H1 (cell line): ENCODE results near the gene MAP2K1. TPM values are rescaled to one million over a fixed set of nuclear protein-coding genes. Genes with fewer than 3 reads are reported as not detected.

Experiments used
- KDM1A ChIP-seq: fragments of 200-600, 300-600 bp; sonication (generic); IDR thresholded peaks from 2 replicates; pipeline ENCODE4 v1.7.1; 2016; ENCODE audit warnings: mild to moderate bottlenecking, low read length, borderline replicate concordance
- POLR2A ChIP-seq, 2 experiments: IDR thresholded peaks; 1 replicate in 1 of 2; 2 replicates in 1 of 2; pipeline ENCODE4 v1.6.1; 2011; ENCODE audit warnings: low read depth in 2 of 2, low read length in 2 of 2, mild to moderate bottlenecking in 2 of 2; ENCODE audit errors: control extremely low read depth in 1 of 2
- POLR2AphosphoS5 ChIP-seq: IDR thresholded peaks from 2 replicates; pipeline ENCODE4 v1.6.1; 2011; ENCODE audit warnings: low read depth, low read length
- POU5F1 ChIP-seq: IDR thresholded peaks from 2 replicates; pipeline ENCODE4 v1.6.1; 2011; ENCODE audit warnings: low read depth, mild to moderate bottlenecking, low read length, moderate library complexity
- SRF ChIP-seq: IDR thresholded peaks from 2 replicates; pipeline ENCODE4 v1.6.1; 2011; ENCODE audit warnings: mild to moderate bottlenecking, low read depth, low read length, moderate library complexity
- polyA plus RNA-seq, 7 experiments: library from polyadenylated mRNA; depleted of rRNA in 3 of 7; stranded (reverse) in 5 of 7; unstranded in 2 of 7; fragments of >200 nt in 5 of 7; fragments of 200-250 nt in 2 of 7; gene quantifications; 1 replicate in 5 of 7; 2 replicates in 1 of 7; 4 replicates in 1 of 7; pipeline versions ENCODE4 v1.2.1 to v1.2.3, GENCODE V29; 2011 to 2013; ENCODE audit warnings: missing spikeins in 2 of 7, mixed read lengths in 2 of 7
- total RNA-seq: library from RNA; stranded (reverse); fragmentation: NEBNext Ultra II Directional; extraction: Animal tissue kit (Norgen Biotek cat#: 25700); gene quantifications from 2 replicates; pipeline ENCODE4 v1.2.1, GENCODE V29; 2021
- TF ChIP-seq, protein P1 (sequence below): fragments of 300-600 bp; sonication (generic); IDR thresholded peaks from 2 replicates; pipeline ENCODE4 v1.7.1; 2012; ENCODE audit warnings: low read length, moderate library complexity, mild to moderate bottlenecking, inconsistent platforms; ENCODE audit not compliant: insufficient replicate concordance

MAP2K1 gene
- total and polyA plus RNA-seq, 2 of the 8 experiments (the other 6 are each of a cell fraction or from before 2014, with no cell fraction given) = 54.7 to 78.2 TPM

GRCh38 chr15:66494262-66494661, 107.5 kb downstream of the MAP2K1 start (continued):
- TF ChIP-seq KDM1A (no peak), POU5F1 (no peak), SRF (no peak), POLR2A (IDR thresholded peaks at IDR 0.05; ENCODE audit: control extremely low read depth in 1 of 2, low read depth in 2 of 2, low read length in 2 of 2) (0 out of 3 replicates have a peak, but pooled peaks of 1 of the 2 experiments have one; percentile 5), POLR2AphosphoS5 (peak; percentile 18; the same call in 1 of the 2 replicates)
- TF ChIP-seq, protein P1, sequence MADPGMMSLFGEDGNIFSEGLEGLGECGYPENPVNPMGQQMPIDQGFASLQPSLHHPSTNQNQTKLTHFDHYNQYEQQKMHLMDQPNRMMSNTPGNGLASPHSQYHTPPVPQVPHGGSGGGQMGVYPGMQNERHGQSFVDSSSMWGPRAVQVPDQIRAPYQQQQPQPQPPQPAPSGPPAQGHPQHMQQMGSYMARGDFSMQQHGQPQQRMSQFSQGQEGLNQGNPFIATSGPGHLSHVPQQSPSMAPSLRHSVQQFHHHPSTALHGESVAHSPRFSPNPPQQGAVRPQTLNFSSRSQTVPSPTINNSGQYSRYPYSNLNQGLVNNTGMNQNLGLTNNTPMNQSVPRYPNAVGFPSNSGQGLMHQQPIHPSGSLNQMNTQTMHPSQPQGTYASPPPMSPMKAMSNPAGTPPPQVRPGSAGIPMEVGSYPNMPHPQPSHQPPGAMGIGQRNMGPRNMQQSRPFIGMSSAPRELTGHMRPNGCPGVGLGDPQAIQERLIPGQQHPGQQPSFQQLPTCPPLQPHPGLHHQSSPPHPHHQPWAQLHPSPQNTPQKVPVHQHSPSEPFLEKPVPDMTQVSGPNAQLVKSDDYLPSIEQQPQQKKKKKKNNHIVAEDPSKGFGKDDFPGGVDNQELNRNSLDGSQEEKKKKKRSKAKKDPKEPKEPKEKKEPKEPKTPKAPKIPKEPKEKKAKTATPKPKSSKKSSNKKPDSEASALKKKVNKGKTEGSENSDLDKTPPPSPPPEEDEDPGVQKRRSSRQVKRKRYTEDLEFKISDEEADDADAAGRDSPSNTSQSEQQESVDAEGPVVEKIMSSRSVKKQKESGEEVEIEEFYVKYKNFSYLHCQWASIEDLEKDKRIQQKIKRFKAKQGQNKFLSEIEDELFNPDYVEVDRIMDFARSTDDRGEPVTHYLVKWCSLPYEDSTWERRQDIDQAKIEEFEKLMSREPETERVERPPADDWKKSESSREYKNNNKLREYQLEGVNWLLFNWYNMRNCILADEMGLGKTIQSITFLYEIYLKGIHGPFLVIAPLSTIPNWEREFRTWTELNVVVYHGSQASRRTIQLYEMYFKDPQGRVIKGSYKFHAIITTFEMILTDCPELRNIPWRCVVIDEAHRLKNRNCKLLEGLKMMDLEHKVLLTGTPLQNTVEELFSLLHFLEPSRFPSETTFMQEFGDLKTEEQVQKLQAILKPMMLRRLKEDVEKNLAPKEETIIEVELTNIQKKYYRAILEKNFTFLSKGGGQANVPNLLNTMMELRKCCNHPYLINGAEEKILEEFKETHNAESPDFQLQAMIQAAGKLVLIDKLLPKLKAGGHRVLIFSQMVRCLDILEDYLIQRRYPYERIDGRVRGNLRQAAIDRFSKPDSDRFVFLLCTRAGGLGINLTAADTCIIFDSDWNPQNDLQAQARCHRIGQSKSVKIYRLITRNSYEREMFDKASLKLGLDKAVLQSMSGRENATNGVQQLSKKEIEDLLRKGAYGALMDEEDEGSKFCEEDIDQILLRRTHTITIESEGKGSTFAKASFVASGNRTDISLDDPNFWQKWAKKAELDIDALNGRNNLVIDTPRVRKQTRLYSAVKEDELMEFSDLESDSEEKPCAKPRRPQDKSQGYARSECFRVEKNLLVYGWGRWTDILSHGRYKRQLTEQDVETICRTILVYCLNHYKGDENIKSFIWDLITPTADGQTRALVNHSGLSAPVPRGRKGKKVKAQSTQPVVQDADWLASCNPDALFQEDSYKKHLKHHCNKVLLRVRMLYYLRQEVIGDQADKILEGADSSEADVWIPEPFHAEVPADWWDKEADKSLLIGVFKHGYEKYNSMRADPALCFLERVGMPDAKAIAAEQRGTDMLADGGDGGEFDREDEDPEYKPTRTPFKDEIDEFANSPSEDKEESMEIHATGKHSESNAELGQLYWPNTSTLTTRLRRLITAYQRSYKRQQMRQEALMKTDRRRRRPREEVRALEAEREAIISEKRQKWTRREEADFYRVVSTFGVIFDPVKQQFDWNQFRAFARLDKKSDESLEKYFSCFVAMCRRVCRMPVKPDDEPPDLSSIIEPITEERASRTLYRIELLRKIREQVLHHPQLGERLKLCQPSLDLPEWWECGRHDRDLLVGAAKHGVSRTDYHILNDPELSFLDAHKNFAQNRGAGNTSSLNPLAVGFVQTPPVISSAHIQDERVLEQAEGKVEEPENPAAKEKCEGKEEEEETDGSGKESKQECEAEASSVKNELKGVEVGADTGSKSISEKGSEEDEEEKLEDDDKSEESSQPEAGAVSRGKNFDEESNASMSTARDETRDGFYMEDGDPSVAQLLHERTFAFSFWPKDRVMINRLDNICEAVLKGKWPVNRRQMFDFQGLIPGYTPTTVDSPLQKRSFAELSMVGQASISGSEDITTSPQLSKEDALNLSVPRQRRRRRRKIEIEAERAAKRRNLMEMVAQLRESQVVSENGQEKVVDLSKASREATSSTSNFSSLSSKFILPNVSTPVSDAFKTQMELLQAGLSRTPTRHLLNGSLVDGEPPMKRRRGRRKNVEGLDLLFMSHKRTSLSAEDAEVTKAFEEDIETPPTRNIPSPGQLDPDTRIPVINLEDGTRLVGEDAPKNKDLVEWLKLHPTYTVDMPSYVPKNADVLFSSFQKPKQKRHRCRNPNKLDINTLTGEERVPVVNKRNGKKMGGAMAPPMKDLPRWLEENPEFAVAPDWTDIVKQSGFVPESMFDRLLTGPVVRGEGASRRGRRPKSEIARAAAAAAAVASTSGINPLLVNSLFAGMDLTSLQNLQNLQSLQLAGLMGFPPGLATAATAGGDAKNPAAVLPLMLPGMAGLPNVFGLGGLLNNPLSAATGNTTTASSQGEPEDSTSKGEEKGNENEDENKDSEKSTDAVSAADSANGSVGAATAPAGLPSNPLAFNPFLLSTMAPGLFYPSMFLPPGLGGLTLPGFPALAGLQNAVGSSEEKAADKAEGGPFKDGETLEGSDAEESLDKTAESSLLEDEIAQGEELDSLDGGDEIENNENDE = no peak
- TF ChIP-seq, all 59 proteins: peak for 3
